ENCODE measurements around the gene BTNL9.

DNA sequence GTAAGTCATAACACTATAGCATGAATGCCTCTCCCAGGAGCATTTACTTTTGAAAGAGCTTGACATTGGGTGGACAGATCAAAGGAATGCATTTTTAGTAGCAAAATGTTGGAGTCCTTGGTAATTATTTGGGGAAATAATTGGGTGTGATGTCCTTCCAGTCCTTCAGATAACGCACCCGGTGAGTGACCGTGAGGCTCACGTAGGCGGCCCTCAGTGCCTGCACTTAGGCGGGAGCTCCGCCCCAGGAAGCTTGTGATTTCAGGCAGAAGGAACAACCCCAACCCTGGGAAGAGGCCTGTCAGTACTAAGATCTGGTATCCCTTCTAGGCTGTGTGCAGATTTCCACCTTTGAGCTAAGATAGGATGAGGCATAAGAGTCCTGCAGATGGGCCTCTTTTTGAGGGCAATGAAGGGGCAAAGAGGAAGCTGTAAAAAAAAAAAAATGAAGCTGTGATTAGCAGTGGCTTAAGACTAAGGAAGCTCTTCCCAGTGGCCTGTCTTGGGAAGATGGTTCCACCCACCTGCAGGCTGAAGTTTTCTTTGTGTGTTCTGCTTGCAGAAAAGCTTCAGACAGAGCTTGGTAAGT lies 14.9 kb downstream of the BTNL9 start:
- TF ChIP-seq RAD21 (IDR thresholded peaks at IDR 0.05; ENCODE audit: low read length) (no peak), FOS (IDR thresholded peaks at IDR 0.05; ENCODE audit: low read depth, low read length) (no peak), RCOR1 (IDR thresholded peaks at IDR 0.05; ENCODE audit: insufficient replicate concordance, low read length) (no peak), POLR2A (IDR thresholded peaks at IDR 0.05; ENCODE audit: low read depth, low read length) (no peak), MXI1 (IDR thresholded peaks at IDR 0.05; ENCODE audit: borderline replicate concordance, low read depth, low read length) (no peak), CEBPB (IDR thresholded peaks at IDR 0.05; ENCODE audit: low read depth, low read length) (no peak), RFX5 (IDR thresholded peaks at IDR 0.05; ENCODE audit: low read depth, low read length) (no peak), CHD1 (IDR thresholded peaks at IDR 0.05; ENCODE audit: low read depth, low read length) (no peak), MAFK (IDR thresholded peaks at IDR 0.05; ENCODE audit: low read depth, low read length) (no peak), SMC3 (IDR thresholded peaks at IDR 0.05; ENCODE audit: low read depth, low read length) (no peak)
- TF ChIP-seq, protein P1, sequence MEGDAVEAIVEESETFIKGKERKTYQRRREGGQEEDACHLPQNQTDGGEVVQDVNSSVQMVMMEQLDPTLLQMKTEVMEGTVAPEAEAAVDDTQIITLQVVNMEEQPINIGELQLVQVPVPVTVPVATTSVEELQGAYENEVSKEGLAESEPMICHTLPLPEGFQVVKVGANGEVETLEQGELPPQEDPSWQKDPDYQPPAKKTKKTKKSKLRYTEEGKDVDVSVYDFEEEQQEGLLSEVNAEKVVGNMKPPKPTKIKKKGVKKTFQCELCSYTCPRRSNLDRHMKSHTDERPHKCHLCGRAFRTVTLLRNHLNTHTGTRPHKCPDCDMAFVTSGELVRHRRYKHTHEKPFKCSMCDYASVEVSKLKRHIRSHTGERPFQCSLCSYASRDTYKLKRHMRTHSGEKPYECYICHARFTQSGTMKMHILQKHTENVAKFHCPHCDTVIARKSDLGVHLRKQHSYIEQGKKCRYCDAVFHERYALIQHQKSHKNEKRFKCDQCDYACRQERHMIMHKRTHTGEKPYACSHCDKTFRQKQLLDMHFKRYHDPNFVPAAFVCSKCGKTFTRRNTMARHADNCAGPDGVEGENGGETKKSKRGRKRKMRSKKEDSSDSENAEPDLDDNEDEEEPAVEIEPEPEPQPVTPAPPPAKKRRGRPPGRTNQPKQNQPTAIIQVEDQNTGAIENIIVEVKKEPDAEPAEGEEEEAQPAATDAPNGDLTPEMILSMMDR (conservative IDR thresholded peaks at IDR 0.05; ENCODE audit: low read depth, low read length) = no peak
- TF ChIP-seq, protein P2, sequence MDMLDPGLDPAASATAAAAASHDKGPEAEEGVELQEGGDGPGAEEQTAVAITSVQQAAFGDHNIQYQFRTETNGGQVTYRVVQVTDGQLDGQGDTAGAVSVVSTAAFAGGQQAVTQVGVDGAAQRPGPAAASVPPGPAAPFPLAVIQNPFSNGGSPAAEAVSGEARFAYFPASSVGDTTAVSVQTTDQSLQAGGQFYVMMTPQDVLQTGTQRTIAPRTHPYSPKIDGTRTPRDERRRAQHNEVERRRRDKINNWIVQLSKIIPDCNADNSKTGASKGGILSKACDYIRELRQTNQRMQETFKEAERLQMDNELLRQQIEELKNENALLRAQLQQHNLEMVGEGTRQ (IDR thresholded peaks at IDR 0.05; ENCODE audit: low read depth, low read length) = no peak
